Motor neuron (in vitro differentiated cells): Measurements from ENCODE around the gene FYN. TPM values are rescaled to one million over a fixed set of nuclear protein-coding genes. Genes with fewer than 3 reads are reported as not detected.
"Not testable (repeated sequence)": the region's sequence is repeated elsewhere in the genome, so short reads cannot be mapped to it uniquely, and the experiment has no call there.

Experiments
- ATAC-seq, 8 experiments: fragments of 200-7000 bp; cut with Tn5 transposase; replicated peaks in 6 of 8; 2 replicates each; pipeline ENCODE4 v1.8.0; 2021; ENCODE audit warnings: mild to moderate bottlenecking in 8 of 8, moderate library complexity in 8 of 8
- H3K27ac ChIP-seq, 2 donors: fragments of 250-450 bp; sonication (Bioruptor Pico); 2 replicates each; pipeline ENCODE4 v1.9.0; 2021; ENCODE audit warnings: antibody characterized with exemption in 2 of 2, mild to moderate bottlenecking in 2 of 2, moderate library complexity in 1 of 2
- H3K4me1 ChIP-seq, 2 donors: fragments of 250-450 bp; sonication (Bioruptor Pico); replicated peaks in 1 of 2; 2 replicates each; pipeline ENCODE4 v1.6.1; 2021; ENCODE audit warnings: antibody characterized with exemption in 2 of 2, mild to moderate bottlenecking in 2 of 2, moderate library complexity in 1 of 2
- H3K4me3 ChIP-seq, 5 donors: fragments of 250-450 bp; sonication (Bioruptor Pico); 2 replicates each; pipeline ENCODE4 v1.9.0; 2021; ENCODE audit warnings: antibody characterized with exemption in 5 of 5, mild to moderate bottlenecking in 5 of 5, moderate library complexity in 4 of 5
- WGBS, 10 experiments: fragments of 450-650 bp; shearing (Covaris generic); methylation state at CpG; one replicate each; pipeline ENCODE4 v1.0.0; 2022; 5-methylcytosine and 5-hydroxymethylcytosine counted together
- in situ Hi-C, 9 experiments: fragments of 400-800 bp; cut with MboI; loops; one replicate each; pipeline ENCODE4 v1.15.0; 2021; ENCODE audit warnings: low sequenced_read_pairs in 9 of 9, low pct_unique_long_range_greater_than_20kb in 2 of 9; ENCODE audit not compliant: unreplicated experiment in 9 of 9
- total RNA-seq, 8 experiments: library from RNA; unstranded; fragments of 300-600 nt; gene quantifications; 2 replicates each; pipeline versions ENCODE4 v1.2.3 to v1.2.4, GENCODE V29; 2022

The FYN gene
- 100 to 1,000 TPM in 5 of 8 experiments, 10 to 100 TPM in 2, 1 to 10 TPM in 1; 4.9 to 237 (median 111) TPM for total RNA-seq

GRCh38 chr6:111873178-111874024 is at the start of gene FYN:
TSS of gene FYN (minus strand) at chr6:111873452. CDS start at chr6:111720051, 153,401 bp downstream.
- WGBS, 10 experiments: 0 to 5% (median 0%) methylated on average over 3 to 9 of the region's 75 CpGs; no CpG with 5 or more reads in 1 of the 10 experiments
- H3K4me1 ChIP-seq: peaks cover 14 to 16% of the 10 kb centered on the region in 2 donors
- peak within 1 kb of the TSS; percentile 80 to 99 (median 97) for H3K4me3 ChIP-seq
- ATAC-seq: peak; percentile 85 to 99 (median 88)
- in situ Hi-C loops: no loop called here
- H3K27ac ChIP-seq: peak within 1 kb of the TSS; percentile 94 to 96

- H3K4me1 ChIP-seq: peaks cover 29 to 31% of the 10 kb centered on the region in 2 donors
- peak in 7 of 8 experiments; percentile 41 to 79 (median 55) for ATAC-seq
- no peak overlapping the region for H3K4me3 ChIP-seq
- H3K27ac ChIP-seq: no peak overlapping the region
- in situ Hi-C loops: no loop called here
Observed at GRCh38 chr6:111922454-111923297, 49.4 kb upstream of the FYN start.

DNA sequence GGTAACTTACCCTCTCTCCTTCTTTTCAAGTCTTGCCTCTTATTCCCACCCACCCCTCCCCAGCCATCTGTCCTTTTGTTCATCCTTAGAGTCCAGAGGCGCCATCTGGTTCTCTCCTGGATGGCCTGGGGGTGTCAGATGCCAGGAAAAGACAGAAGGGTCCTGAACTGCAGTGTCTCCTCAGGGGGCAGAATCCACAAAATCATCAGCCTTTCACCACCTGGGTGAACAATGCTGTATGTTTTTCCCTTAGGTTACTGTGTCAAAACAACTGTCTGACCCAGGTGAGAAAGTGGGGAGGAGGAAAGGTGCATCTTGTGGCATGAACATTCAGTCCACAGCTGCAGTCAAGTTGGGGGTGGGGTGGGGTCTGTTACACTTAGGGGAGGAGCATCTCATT is 47.9 kb upstream of the FYN start:
- peak in 1 of 8 experiments; percentile 17 for ATAC-seq
- peaks cover 29 to 31% of the 10 kb centered on the region in 2 donors for H3K4me1 ChIP-seq
- H3K4me3 ChIP-seq: no peak overlapping the region
- in situ Hi-C loops: no loop called here
- WGBS, 10 experiments: 43% methylated on average over 1 of the region's 1 CpG; no CpG with 5 or more reads in 9 of the 10 experiments
- no peak overlapping the region for H3K27ac ChIP-seq

GRCh38 chr6:111920578-111920977 is 47.3 kb upstream of the FYN start:
- H3K4me3 ChIP-seq: no peak overlapping the region
- 17 to 98% (median 48%) methylated on average over 1 to 7 of the region's 7 CpGs; no CpG with 5 or more reads in 2 of the 10 experiments for WGBS, 10 experiments
- ATAC-seq: peak in 4 of 8 experiments; percentile 32 to 52 (median 42)
- in situ Hi-C loops: no loop called here
- peak overlapping the region in 1 of 2 donors; percentile 27 for H3K27ac ChIP-seq
- H3K4me1 ChIP-seq: peaks cover 29 to 31% of the 10 kb centered on the region in 2 donors

- peaks cover 29 to 31% of the 10 kb centered on the region in 2 donors for H3K4me1 ChIP-seq
- 0 to 100% (median 50%) methylated on average over 1 to 4 of the region's 5 CpGs; no CpG with 5 or more reads in 4 of the 10 experiments for WGBS, 10 experiments
- in situ Hi-C loops: no loop called here
- H3K4me3 ChIP-seq: no peak overlapping the region
- peak in 3 of 8 experiments; percentile 36 to 92 (median 88) for ATAC-seq
- H3K27ac ChIP-seq: no peak overlapping the region
Observed at GRCh38 chr6:111918825-111919224, 45.6 kb upstream of the FYN start.

GRCh38 chr6:111916747-111917146 is 43.5 kb upstream of the FYN start:
- ATAC-seq: no peak
- Histone ChIP-seq H3K4me3 (no peak overlapping the region), H3K27ac (no peak overlapping the region), H3K4me1 (peaks cover 11 to 16% of the 10 kb centered on the region in 2 donors)
- in situ Hi-C loops: no loop called here

GRCh38 chr6:111914617-111915016 is 41.4 kb upstream of the FYN start:
- in situ Hi-C loops: no loop called here
- Histone ChIP-seq H3K4me3 (no peak overlapping the region), H3K27ac (no peak overlapping the region), H3K4me1 (peaks cover 0 to 5% of the 10 kb centered on the region in 2 donors)
- no peak for ATAC-seq
- 54 to 100% (median 100%) methylated on average over 1 of the region's 1 CpG; no CpG with 5 or more reads in 1 of the 10 experiments for WGBS, 10 experiments

DNA sequence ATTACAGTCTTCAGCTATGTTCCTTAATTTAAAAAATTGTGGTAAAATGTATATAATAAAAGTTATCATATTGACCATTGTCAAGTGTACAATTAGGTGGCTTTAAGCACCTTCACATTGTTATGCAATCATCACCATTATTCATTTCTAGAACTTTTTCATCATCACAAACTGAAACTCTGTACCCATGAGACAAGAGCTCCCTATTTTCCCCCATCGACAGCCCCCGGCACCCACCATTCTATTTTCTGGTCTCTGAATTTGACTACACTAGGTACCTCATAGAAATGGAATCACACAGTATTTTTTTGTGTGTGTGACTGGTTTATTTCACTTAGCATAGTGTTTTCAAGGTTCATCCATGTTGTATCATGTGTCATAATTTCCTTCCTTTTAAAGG is 39.7 kb upstream of the FYN start:
- ATAC-seq: no peak
- H3K27ac ChIP-seq: no peak overlapping the region
- in situ Hi-C loops: no loop called here
- H3K4me3 ChIP-seq: no peak overlapping the region
- peaks cover 0 to 11% of the 10 kb centered on the region in 2 donors for H3K4me1 ChIP-seq
- WGBS, 10 experiments: 60 to 100% (median 100%) methylated on average over 1 to 2 of the region's 2 CpGs; no CpG with 5 or more reads in 3 of the 10 experiments

DNA sequence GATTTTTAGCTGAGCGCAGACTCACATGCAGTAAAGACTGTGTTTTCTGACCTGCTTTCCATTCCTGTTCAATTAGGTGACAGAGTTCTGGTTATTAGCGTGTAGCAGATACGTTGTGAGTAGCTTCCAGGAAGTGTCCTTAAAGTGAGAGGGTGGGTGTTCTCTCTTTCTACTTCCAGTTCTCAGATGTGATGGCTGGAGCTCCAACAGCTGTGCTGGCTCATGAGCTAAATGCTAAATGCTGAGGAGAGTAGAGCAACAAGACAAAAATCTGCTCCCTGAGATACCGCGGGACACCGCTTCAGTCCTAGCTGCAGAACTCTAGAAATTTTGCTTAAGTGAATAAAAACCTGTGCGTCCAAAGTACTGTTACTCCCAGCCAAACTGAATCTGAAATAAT is 38.2 kb upstream of the FYN start:
- whole genome bisulfite sequencing, 10 experiments: 45 to 96% (median 87%) methylated on average over 2 to 7 of the region's 7 CpGs; no CpG with 5 or more reads in 2 of the 10 experiments
- ATAC-seq: no peak

DNA sequence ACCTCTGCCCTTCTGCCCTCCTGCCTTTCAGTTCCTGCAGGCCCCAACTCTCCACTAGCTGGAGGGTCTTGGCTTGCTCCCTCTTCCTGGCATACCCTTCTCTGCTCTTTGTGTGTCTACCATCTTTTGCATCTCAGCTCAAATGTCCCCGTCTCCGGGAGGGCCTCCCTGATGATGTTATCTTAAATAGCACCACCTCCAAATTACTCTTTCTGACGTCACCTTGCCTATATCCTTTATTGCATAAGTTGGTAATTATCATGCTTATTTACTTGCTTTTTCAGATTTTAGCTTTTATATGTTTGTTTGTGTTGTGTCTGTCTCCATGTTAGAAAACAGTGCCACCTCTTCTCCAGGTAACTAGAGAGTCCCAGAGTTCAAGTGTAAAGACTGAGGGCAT is 36.0 kb upstream of the FYN start:
- H3K4me3 ChIP-seq: peak overlapping the region in 1 of 5 donors; percentile 27
- in situ Hi-C loops: no loop called here
- peak in 1 of 8 experiments; percentile 61 for ATAC-seq
- peaks cover 0 to 11% of the 10 kb centered on the region in 2 donors for H3K4me1 ChIP-seq
- peak overlapping the region in 1 of 2 donors; percentile 75 for H3K27ac ChIP-seq
- WGBS, 10 experiments: 40 to 100% (median 82%) methylated on average over 1 to 3 of the region's 3 CpGs; no CpG with 5 or more reads in 2 of the 10 experiments

More for the DNA sequence above, 38.2 kb upstream of the FYN start:
- H3K27ac ChIP-seq: no peak overlapping the region
- H3K4me3 ChIP-seq: no peak overlapping the region
- in situ Hi-C loops: no loop called here
- H3K4me1 ChIP-seq: peaks cover 0 to 11% of the 10 kb centered on the region in 2 donors

- H3K27ac ChIP-seq, in situ Hi-C loops, H3K4me3 ChIP-seq, ATAC-seq: not testable (repeated sequence)
- no CpG with 5 or more reads among the region's 17 CpGs for WGBS, 10 experiments
- peaks cover 0 to 11% of the 10 kb centered on the region in 2 donors for H3K4me1 ChIP-seq
Observed at GRCh38 chr6:111908365-111908764, 35.1 kb upstream of the FYN start.

DNA sequence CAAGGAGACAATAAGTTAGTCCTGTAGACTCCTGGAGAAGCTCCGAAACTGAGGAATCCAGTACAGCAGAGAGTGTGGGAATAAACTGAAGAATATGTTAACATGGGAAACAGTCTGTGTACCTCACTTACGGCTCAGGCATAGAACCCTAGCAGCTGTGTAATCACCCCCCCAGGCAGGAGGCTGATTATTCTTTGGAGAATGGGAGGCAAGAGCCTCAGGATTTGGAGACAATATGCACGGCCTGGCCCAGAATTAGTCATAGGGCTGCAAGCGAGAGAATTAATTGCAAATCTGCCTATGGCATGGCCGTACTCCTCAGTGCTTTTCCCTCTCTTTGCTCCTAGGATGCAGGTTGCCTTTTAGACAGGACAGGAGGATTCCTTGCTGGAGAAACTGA is 27.5 kb upstream of the FYN start:
- ATAC-seq: peak in 6 of 8 experiments; percentile 24 to 99 (median 62)
- H3K4me1 ChIP-seq: peaks cover 0 to 9% of the 10 kb centered on the region in 2 donors
- 33 to 100% (median 80%) methylated on average over 1 to 5 of the region's 5 CpGs; no CpG with 5 or more reads in 2 of the 10 experiments for WGBS, 10 experiments
- no peak overlapping the region for H3K27ac ChIP-seq
- in situ Hi-C loops: no loop called here
- H3K4me3 ChIP-seq: no peak overlapping the region

DNA sequence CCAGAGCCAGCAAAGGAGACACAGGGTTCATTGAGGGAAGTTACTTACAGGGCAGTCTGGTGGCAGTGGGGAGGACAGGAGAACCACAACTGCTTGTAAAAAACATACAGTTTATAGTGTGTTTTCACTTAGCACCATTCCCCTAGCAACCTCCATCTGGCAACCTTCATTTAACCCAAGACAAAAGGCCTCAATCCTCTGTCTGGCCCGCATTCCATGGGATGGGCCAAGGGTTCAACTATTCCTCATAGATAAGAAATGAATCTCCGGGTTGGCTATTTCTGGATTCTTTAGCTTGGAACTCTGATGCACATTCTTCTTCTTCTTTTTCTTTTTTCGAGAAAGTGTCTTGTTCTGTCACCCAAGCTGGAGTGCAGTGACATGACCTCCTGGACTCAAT is 26.3 kb upstream of the FYN start:
- in situ Hi-C loops: no loop called here
- ATAC-seq: no peak
- 22 to 100% (median 87%) methylated on average over 1 to 3 of the region's 3 CpGs; no CpG with 5 or more reads in 1 of the 10 experiments for WGBS, 10 experiments
- H3K4me3 ChIP-seq: no peak overlapping the region
- H3K27ac ChIP-seq: no peak overlapping the region
- H3K4me1 ChIP-seq: peaks cover 0 to 9% of the 10 kb centered on the region in 2 donors
